Measurements from ENCODE around the gene AKAP8L.
"Not testable (repeated sequence)": the region's sequence is repeated elsewhere in the genome, so short reads cannot be mapped to it uniquely, and the experiment has no call there.

AKAP8L gene

DNA sequence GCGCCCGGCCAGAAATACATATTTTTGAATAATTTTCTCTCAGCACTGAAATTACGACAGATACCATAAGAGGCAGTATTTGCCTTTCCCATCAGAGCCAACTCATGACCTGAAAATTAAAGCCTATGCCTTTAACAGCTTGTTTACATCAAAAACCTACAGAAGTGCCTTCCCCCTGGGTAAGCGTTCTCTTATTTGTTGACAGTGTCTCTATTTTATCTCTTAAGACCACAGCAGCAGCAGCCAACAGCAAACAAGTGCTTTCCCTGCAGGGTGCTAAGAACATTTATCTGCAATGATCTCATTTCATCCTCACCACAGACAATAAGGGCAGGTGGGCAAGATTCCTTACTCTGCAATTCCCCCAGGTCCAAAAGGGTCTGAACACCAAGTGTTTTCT is 6.0 kb downstream of the AKAP8L start:
- DNase-seq = no peak

DNA sequence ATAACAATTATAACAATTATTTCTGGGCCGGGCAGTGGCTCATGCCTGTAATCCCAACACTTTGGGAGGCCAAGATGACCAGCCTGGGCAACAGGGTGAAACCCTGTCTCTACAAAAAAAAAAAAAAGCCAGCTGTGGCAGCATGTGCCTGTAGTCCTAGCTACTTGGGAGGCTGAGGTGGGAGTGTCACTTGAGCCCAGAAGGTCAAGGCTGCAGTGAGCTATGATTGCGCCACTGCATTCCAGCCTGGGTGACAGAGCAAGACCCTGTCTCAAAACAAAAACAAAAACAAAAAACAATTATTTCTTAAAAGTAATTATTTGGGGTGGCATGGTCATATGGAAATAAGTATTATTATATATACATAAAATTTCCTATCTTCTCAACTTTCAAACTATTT is 7.4 kb downstream of the AKAP8L start:
- DNase-seq = not testable (repeated sequence)

DNA sequence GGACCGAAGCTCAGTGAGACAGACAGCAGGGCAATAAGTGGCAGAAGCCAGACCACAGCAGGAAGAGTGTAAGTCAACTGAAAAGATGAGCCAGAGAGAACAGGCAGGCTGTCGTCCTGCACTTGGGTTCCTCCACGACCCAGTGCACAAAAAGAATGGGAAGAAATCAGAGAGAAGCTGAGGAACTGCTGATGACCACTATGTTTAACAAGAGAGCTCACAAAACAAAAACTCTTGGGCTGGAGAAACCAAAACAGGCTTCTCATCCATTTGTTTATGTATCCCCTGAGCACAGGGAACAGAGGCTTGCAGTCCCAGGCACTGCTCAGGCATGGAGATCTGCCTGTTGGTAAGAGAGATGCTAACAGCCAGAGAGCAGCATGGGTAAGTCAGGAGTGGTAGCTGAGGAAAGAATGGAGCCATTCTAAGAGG is 14.0 kb downstream of the AKAP8L start:
- no peak for DNase-seq

DNA sequence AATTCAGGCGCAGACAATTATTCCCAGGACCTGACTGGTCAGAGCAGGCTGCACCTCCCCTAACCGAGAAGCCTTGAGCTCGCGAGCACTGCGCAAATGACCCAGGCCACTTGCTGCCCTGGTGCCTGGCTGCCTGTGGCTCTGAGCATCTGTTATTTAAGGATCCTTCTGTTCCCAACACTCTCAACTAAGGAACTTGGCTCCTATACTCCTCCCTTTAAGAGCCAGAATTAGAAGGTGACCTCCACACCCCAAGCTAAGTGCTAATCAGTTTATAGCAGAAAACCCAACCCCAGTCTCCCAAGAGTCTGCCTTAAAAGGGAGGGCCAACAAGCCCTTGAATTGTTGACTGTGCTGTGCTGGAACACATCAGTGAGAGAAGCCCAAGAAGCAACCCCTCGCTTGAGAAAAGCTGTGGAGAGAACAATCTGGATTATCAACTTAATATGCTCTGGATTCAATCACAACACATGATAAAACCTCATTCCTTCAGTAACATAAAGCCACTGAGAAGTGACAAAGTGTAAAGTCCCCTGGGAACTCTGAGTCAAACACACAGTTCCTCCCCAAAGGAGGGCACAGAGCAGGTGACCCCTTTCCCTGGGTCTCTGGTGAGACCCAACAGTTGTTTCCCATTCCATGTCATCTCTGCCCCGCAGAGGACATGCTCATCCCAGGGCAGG is 14.6 kb downstream of the AKAP8L start:
- no peak for DNase-seq

DNA sequence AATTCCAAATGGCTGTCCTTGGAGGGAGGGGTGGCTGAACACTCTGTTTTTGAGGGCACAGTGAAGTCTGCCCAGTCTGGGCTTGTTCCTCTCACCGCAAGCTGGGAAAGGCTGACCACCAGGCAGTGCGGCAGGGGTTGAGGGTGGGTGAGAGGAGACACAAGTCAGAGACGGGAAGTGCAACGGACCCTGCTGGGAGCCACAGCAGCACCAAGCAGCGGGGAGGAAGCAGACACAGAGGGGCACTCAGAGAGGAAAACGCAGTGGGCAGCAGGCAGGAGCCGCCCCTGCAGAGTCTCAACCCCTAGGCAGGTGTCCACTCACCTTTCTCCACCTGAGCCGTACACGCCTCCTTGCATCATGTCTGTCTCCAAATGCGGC is 15.6 kb downstream of the AKAP8L start:
- no peak for DNase-seq

DNA sequence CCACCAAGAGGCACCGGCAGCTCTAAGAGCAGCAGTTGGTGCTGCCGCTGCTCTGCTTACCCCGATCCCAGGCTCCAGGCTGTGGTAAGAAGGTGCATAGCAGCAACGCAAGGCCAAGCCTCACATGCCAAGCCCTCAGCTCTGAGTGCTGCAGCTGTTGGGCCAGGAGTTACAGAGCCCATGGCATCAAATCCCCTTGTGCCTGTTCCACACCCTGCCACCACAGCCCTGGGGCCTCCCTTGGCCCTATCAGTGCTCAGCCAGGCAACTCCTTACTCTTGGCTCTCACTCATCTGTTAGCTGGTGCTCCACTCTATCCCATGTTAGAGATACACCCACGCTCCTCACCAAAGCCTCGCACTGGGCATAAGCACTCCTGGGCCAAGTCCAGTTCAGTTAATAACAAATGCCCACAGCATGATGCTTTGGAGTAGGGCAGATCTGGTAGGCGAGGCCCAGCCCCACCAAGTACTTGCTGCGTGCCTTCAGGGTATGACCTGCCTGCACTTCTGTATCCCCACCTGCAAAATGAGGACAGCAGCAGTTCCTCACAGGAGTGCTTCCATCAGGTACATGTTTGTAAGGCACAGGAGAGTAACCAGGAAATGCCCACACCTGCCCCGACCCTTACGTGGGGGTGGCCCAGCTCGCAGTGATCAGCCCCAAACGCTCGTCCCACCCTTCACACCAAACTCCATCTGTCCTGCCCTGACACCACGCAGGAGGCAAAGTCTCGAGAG is 16.2 kb downstream of the AKAP8L start:
- DNase-seq = no peak

DNA sequence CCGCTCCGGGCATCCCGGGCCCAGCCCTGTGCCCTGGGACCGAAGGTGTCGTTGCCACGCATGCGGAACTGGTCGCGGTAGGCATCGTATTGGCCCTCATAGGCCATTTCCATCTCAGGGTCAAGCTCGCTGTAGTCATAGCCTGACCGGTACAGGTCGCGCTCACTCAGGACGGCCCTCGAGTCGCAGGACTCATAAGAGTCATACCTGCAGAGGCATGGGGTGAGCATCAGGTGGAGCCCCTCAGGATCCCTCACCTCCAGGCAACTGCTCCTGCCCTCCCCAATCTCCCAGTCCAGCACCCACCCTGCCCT is 17.4 kb downstream of the AKAP8L start:
- DNase-seq = no peak

DNA sequence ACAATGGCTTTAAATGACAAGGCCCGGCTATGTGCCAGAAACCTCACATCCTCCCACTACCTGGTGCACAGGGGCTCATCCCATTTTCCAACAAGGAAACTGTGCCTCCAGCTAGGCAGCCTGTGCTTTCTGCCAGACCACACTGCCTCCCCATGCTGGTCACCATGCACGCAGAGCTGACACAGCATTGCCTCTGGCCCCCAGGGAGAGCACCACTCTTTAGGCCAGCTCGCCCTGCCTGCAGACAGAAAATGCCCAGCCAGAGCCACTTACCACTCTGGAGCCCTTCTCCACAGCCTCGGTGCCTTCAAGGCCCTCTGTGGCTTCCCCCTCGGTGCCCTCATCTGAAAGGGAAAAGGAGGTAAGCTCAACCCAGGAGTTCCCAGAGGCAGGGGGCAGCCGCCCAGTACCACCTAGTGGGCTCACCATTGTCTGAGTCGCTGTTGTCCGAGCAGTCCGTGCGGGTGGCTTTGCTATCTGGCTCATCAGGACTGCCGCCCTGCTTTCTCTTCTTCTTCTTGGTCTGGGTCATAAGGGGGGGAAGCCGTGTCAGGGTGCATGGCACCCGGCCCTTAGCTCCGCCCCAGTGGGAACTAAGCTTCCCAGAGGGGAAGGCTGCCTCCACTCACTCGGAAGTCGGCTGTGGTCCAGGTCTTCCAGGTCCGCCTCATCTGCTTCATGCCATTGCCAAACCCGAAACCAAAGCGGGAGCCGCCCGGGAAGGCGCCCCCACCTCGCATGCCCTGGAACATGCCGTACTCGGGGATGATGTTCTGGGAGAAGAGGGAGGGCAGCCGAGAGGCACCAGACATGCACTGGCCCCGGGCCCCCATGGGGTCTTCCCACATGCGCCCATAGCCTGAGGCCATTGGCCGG is 18.0 kb downstream of the AKAP8L start:
- DNase-seq = no peak

DNA sequence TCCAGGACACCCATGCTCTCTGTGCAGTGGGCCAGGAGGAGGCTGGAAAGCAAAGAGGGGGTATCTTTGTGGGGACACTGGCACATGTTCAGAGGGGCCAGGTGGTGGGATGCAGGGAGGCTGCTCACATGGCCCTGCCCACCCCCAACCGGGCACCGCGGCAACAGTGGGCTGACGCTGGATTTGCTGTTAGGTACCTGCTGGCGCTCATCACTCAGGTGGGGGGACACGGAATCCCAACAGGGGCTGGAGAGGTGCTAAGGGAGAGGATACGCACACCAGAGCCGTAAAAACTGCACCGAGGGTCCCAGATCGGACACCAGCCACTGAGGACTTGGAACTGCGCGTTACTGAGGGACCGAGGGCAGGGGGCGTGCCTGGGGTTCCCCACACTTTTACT is 19.2 kb downstream of the AKAP8L start:
- DNase-seq = no peak

DNA sequence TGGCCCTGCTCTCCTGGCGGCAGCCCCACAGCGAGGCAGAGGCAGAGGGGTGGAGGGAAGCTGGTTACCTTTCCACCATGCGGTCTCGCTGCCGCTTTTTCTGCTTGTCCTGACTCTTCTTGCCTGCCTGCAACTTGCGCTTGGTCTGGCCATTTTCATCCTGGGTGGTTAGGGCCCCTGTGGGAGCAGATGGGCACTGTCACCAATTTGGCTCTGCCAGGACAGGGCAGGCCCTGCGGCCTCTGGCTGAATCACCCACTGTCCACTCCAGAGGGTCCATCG is 19.6 kb downstream of the AKAP8L start:
- no peak for DNase-seq

DNA sequence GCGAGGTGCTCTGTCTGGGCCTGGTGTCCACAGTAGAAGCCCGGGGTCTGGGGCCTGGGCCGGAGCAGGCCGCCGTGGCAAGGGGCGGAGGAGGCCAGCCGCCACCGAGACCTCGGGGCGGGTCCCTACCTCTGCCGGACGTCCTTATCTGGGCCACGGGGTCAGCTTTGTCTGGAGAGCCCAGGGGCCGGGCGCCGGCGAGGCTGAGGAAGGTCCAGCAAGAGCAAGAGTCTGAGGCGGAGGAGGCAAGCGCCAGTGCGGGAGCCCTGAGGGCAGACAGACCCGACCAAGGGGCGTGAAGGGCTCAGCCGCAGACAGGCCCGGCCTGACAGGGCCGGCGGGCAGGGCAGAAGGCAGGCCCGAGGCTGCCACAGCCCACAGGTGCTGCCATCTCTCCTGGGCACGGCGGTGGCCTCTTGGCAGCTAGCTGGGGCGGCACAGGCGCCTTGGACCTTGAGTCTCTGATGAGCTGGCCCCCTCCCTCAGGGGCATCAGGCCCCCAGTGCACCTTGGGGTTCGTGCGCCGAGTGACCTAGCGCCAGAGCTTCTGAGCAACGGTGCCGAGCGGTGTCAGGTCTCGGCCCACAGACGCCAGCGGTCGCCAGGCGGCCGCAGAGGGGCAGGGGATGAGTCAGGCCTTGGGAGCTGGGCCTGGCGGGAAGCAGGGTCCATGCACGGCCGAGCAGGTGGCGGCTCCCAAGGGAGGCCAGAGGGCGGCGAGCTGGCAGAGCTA is 20.1 kb downstream of the AKAP8L start:
- DNase-seq = no peak

DNA sequence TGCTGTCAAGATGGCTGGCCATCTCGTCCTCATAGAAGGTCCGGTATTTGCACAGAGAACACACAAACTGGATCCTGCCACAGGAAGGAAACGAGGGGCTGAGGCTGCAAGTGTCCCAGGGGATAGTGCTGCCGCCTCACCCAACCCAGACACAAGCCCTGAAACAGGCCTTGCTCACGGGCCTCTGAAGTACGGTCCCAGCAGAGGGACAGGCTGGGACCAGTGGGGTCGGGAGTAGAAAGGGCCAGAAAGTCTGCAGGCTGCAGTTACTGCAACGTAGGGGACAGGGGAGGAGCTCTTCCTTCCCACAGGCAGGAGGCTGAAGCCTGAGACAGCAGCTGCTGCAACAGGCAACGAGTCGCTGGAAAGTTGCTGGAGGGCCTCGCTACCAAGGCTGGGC is 21.0 kb downstream of the AKAP8L start:
- DNase-seq = no peak

DNA sequence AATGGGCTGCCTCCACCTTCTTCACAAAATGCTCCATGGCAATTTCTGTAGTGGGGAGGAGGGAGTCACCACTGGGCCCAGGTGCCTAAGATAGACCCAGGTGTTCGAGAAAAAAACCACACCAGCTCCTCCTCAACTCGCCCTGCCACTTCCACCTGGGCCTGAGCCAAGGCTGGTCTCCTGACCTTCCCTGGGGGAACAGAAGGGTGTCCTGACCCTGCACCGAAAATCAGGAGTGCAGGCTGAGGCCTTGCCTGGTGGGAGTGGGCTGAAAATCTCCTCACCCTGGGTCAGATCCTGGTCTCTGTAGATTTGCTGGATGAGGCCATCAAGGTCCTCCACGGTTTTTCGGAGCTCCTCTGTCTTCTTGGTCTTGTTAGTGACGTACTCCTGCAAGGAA is 21.6 kb downstream of the AKAP8L start:
- no peak for DNase-seq

DNA sequence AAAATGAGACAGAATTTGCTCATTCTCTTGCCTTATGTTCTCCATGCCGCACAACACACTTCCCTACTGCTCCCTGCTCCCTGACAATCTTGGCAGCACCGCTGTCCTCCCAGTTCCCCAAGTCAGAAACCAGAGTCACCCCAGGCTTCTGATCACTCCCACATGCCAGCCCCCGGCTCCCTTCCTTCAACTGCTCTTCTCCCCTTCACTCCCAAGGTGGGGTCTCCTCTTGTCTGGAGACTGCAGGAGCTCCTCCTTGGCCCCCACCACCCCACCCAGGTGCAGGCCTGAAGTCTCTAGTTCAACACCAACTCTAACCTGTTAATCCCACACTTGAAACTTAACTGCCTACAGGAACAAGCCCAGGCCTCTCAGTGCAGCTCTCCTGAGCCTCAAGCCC is 22.4 kb downstream of the AKAP8L start:
- DNase-seq = no peak

DNA sequence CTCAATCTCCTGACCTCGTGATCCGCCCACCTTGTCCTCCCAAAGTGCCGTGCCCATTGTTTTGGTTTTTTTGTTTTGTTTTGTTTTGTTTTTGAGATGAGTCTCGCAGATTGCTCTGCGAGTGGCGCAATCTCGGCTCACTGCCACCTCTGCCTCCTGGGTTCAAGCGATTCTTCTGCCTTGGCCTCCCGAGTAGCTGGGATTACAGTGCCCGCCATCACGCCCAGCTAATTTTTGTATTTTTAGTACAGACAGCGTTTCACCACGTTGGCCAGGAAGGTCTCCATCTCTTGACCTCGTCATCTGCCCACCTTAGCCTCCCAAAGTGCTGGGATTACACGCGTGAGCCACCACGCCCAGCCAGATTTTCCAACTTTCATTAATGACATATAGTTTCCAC is 23.5 kb downstream of the AKAP8L start:
- DNase-seq = not testable (repeated sequence)

DNA sequence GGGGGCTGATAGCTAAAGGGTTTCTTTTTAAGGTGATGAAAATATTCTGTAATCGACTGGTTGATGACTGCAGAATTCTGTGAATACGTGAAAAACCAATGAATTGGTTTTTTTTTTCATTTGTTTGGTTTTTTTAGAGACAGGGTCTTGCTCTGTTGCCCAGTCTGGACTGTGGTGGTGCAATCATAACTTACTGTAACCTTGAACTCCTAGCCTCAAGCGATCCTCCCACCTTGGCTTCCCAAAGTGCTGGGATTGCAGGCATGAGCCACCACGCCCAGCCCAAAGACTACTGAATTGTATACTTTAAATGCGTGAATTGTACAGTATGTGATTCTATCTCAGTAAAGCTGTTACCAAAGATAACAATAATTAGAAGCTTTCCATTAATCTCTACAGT is 24.4 kb downstream of the AKAP8L start:
- no peak for DNase-seq

DNA sequence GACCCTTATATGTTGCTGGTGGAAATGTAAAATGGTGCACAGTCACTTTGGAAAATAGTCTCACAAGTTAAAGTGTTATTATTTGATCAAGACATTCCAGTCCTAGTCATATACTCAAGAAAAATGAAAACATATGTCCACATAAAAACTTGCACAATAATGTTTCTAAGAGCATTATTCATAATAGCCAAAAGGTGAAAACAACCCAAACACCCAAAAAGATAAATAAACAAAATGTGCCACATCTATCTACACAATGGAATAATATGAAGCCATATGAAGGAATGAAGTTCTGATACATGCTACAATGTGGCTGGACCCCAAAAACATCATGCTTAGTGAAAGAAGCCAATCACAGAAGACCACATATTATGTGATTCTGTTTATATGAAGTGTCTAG is 24.8 kb downstream of the AKAP8L start:
- DNase-seq = no peak

DNA sequence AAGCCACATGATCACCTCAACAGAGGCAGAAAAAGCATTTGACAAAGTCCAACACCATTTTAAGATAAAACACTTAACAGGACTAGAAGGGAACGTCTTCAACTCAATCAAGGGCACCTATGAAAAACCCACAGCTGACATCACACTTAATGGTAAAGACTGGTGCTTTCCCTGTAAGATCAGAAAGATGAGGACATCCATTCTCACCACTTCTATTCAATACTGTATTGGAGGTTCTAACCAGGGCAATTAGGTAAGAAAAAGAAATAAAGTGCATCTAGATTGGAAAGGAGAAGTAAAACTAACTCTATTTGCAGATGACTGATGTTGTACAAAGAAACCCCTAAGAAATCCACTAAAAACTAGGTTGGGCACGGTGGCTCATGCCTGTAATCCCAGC is 28.0 kb downstream of the AKAP8L start:
- DNase-seq = no peak

DNA sequence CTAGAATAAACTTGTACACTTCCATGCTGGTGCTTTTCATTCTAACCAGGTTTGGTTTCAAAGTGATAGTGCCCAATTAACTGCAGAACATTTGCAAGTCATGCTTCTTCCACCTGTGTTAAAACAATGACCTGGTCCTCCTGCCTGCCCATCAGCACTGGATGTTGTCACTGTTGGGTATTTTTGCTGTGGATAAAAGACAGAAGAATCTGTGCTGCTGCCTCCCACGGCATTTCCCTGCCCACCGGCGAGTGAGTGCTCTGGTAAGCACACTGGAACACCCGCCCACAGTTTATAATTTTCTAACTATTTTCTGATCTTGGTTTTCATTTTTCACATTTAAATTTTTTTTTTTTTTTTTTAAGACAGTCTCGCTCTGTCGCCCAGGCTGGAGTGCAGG is 36.9 kb downstream of the AKAP8L start:
- no peak for DNase-seq

DNA sequence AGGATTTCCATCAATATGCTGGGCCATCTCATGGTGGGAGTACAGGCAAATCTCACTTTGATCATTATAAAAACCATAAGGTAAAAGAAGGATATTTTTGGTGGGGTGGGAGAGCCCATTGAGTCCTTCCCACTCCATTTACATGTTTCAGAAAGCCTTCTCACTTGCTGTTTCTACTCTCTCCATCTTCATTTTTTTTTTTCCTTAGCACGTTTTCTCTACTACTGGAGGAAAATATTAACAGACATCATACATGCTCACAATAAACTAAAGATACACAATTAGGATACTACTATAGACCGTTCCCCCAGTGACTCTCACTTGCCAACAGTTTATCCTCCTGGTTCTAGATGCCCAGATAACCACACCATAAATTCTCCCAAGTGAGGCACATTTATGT is 37.4 kb downstream of the AKAP8L start:
- DNase-seq = no peak

DNA sequence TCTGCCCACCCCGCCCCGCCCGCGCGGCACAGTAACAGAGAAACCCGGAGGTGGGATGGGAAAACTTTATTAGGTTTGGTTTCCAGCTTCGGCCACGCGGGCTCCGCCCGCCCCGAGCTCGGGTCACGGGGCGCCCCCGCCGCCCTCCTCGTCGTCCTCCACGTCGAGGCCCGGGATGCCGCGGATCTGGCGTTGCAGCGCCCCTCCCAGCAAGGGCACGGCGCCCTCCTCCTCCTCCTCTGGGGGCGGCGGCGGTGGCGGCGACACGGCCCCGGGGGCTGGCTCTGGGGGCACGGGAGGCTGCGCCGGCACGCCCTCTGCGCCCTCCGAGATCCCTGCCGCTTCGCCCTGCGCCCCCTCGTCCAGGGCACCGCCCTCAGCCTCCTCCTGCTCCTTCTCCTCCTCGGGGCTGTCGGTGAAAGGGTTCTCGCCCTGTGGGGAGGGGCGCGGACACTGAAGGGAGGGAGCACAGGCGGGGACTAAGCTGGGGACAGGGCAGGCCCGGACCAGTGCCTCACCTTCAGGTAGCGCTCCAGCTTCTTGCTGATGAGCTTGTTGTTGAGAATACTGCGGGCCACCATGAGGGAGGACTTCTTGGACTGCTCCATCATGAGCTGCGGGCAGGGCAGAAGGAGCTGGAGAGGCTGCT is 38.7 kb downstream of the AKAP8L start:
- peak; percentile 37 to 64 for DNase-seq

DNA sequence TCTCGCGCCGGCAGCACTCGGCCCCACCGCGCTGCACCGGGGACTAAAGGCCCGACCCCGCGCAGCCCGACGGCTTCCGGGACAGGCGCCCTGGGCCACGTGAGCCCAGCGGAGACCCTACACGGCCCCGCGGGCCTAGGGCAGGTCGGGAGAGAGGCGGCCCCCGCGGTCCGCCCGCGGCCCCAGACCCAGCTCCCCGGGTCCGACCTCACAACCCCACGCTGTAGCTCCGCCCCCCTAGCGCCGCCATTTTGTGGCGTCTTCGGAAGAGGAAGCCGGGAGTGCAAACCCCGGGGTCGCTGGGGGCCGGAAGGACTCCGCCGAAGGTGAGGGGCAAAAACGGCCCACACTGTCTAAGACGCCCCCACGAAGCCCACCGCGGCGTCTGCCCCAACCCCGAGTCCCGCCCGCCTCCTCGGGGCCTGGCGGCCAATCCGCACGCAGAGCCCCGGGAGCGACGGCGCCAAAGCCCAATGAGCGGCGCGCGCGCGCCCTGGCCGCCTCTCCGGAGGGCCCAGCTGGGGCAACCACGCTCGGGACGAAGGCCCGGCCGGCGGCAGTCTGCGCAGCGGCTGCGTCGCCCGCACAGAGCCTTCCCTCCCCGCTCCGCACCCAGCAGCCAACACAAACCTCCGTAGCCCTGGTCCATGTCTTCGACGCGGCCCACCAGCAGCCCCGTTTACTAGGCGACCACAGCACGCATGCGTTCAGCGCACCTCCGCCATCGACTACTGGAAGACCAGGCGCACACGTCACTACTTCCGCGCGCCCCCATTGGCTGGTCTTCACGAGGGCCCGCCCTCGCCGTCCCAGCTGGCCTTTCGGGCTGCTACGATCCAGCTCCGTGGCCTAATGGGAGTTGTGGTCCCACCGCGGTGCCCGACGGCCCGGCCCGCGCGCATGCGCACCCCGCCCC is 39.4 kb downstream of the AKAP8L start, which contains the start of gene AKAP8:
TSS of gene AKAP8 (minus strand) at position 705 of the 916 bp plus-strand sequence. CDS start at position 649, 56 bp downstream.
- DNase-seq = peak; percentile 91 to 94

Measured in SW 1271 (cell line).